ENCODE measurements around the gene SOCS3.

DNA sequence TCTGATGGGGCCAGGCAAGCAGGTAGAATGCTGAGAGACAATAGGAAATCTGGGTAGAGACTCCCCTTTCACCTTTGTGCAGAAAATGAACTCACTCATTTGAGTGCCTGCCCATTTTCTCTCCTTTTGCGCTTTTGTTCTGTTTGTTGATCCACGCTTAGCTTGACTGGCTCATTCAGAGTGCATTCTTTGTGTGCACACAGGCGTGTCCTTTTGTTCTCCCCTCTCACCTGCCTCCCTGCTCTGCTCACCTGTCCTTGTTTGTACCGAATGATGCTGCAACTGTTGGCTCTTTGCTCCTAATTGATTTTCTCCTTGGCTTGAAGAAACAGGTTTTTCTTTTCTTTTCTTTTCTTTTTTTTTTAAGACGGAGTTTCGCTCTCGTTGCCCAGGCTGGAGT, 34.3 kb upstream of the SOCS3 start:
- TF ChIP-seq, protein P1, sequence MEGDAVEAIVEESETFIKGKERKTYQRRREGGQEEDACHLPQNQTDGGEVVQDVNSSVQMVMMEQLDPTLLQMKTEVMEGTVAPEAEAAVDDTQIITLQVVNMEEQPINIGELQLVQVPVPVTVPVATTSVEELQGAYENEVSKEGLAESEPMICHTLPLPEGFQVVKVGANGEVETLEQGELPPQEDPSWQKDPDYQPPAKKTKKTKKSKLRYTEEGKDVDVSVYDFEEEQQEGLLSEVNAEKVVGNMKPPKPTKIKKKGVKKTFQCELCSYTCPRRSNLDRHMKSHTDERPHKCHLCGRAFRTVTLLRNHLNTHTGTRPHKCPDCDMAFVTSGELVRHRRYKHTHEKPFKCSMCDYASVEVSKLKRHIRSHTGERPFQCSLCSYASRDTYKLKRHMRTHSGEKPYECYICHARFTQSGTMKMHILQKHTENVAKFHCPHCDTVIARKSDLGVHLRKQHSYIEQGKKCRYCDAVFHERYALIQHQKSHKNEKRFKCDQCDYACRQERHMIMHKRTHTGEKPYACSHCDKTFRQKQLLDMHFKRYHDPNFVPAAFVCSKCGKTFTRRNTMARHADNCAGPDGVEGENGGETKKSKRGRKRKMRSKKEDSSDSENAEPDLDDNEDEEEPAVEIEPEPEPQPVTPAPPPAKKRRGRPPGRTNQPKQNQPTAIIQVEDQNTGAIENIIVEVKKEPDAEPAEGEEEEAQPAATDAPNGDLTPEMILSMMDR (IDR thresholded peaks at IDR 0.05; ENCODE audit: low read depth, low read length) = no peak
- no peak for TF ChIP-seq POLR2A (IDR thresholded peaks at IDR 0.05; ENCODE audit: extremely low read depth, insufficient read length)
- TF ChIP-seq, protein P2, sequence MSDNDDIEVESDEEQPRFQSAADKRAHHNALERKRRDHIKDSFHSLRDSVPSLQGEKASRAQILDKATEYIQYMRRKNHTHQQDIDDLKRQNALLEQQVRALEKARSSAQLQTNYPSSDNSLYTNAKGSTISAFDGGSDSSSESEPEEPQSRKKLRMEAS (IDR thresholded peaks at IDR 0.05; ENCODE audit: low read depth, low read length) = no peak
- no peak for TF ChIP-seq MYC (IDR thresholded peaks at IDR 0.05; ENCODE audit: low read depth, low read length)

All from NB4 (cell line).